ENCODE measurements around the gene TATDN3.

GRCh38 chr1:212775241-212775640 lies 16.5 kb upstream of the TATDN3 start:
- TF ChIP-seq, protein P1, sequence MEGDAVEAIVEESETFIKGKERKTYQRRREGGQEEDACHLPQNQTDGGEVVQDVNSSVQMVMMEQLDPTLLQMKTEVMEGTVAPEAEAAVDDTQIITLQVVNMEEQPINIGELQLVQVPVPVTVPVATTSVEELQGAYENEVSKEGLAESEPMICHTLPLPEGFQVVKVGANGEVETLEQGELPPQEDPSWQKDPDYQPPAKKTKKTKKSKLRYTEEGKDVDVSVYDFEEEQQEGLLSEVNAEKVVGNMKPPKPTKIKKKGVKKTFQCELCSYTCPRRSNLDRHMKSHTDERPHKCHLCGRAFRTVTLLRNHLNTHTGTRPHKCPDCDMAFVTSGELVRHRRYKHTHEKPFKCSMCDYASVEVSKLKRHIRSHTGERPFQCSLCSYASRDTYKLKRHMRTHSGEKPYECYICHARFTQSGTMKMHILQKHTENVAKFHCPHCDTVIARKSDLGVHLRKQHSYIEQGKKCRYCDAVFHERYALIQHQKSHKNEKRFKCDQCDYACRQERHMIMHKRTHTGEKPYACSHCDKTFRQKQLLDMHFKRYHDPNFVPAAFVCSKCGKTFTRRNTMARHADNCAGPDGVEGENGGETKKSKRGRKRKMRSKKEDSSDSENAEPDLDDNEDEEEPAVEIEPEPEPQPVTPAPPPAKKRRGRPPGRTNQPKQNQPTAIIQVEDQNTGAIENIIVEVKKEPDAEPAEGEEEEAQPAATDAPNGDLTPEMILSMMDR (IDR thresholded peaks at IDR 0.05), result no peak
- TF ChIP-seq POLR2AphosphoS5 (IDR thresholded peaks at IDR 0.05; ENCODE audit: low read depth, low read length) (no peak), RAD21 (IDR thresholded peaks at IDR 0.05; ENCODE audit: low read length) (no peak), TAF1 (IDR thresholded peaks at IDR 0.05; ENCODE audit: borderline replicate concordance, low read depth, low read length) (no peak), TCF12 (IDR thresholded peaks at IDR 0.05) (no peak)
